DND-41 (cell line): ENCODE data around the gene C11orf52.

Experiments
- ATAC-seq: fragments of 200-7000 bp; cut with Tn5 transposase; 3 replicates; pipeline ENCODE4 v1.9.1; 2021; ENCODE audit warnings: low read depth; ENCODE audit not compliant: insufficient read depth
- DNase-seq: peaks from one replicate; pipeline ENCODE4 v3.0.0-alpha.2; 2020
- H2AFZ ChIP-seq: 2 replicates; pipeline ENCODE4 v1.6.0; 2012; ENCODE audit warnings: low read depth, low read length
- H3K27ac ChIP-seq: 2 replicates; pipeline ENCODE4 v1.5.1; 2012; ENCODE audit warnings: low read length, inconsistent platforms
- H3K27me3 ChIP-seq: fragments of 200-600 bp; sonication (generic); 2 replicates; pipeline ENCODE4 v1.6.0; 2012; ENCODE audit warnings: low read length, mild to moderate bottlenecking, inconsistent platforms; ENCODE audit not compliant: insufficient read depth, poor library complexity
- H3K36me3 ChIP-seq: 2 replicates; pipeline ENCODE4 v1.5.1; 2012; ENCODE audit warnings: low read length, inconsistent platforms; ENCODE audit not compliant: insufficient read depth
- H3K4me1 ChIP-seq: 2 replicates; pipeline ENCODE4 v1.5.1; 2012; ENCODE audit warnings: mild to moderate bottlenecking, low read length; ENCODE audit not compliant: insufficient read depth
- H3K4me2 ChIP-seq: 2 replicates; pipeline ENCODE4 v1.6.0; 2012; ENCODE audit warnings: mild to moderate bottlenecking, moderate library complexity, low read length, inconsistent platforms; ENCODE audit not compliant: insufficient read depth
- H3K4me3 ChIP-seq, 2 experiments: fragments of 200-600 bp in 1 of 2; shearing (Covaris generic) in 1 of 2; 2 replicates each; pipeline ENCODE4 v1.5.1; 2012 to 2016; ENCODE audit warnings: inconsistent platforms in 2 of 2, low read length in 2 of 2, mild to moderate bottlenecking in 2 of 2, low read depth in 1 of 2, moderate library complexity in 1 of 2
- H3K79me2 ChIP-seq: 2 replicates; pipeline ENCODE4 v1.6.0; 2012; ENCODE audit warnings: low read length, inconsistent platforms; ENCODE audit not compliant: insufficient read depth
- H3K9ac ChIP-seq: 2 replicates; pipeline ENCODE4 v1.6.0; 2012; ENCODE audit warnings: low read depth, mild to moderate bottlenecking, inconsistent platforms, low read length, moderate library complexity
- H3K9me3 ChIP-seq: 2 replicates; pipeline ENCODE4 v1.5.1; 2012; ENCODE audit warnings: low read length, moderate library complexity, mild to moderate bottlenecking, inconsistent platforms; ENCODE audit not compliant: insufficient read depth, severe bottlenecking
- H4K20me1 ChIP-seq: 2 replicates; pipeline ENCODE4 v1.6.0; 2012; ENCODE audit warnings: low read length; ENCODE audit not compliant: insufficient read depth
- CTCF ChIP-seq: IDR thresholded peaks from 2 replicates; pipeline ENCODE4 v1.5.1; 2012; ENCODE audit warnings: borderline replicate concordance, low read length, moderate library complexity, mild to moderate bottlenecking; ENCODE audit not compliant: poor library complexity, severe bottlenecking; ENCODE audit errors: extremely low read depth
- EZH2 ChIP-seq: IDR thresholded peaks from 3 replicates; pipeline ENCODE4 v1.6.1; 2012; ENCODE audit warnings: borderline replicate concordance, low read depth, mild to moderate bottlenecking, moderate library complexity, low read length, inconsistent platforms; ENCODE audit not compliant: severe bottlenecking

Gene C11orf52

GRCh38 chr11:111913997-111914396, 4.7 kb upstream of the C11orf52 start:
- Histone ChIP-seq H3K27me3 (peaks cover 4% of the 10 kb centered on the region), H3K36me3 (no peaks in the 10 kb centered on the region), H3K79me2 (no peaks in the 10 kb centered on the region), H4K20me1 (no peaks in the 10 kb centered on the region), H3K4me1 (no peaks in the 10 kb centered on the region), H2AFZ (no peak overlapping the region), H3K9me3 (no peaks in the 10 kb centered on the region), H3K4me2 (no peak overlapping the region), H3K27ac (no peak overlapping the region), H3K9ac (no peak overlapping the region), H3K4me3 (no peak overlapping the region)
- no peak for DNase-seq
- ATAC-seq, result no peak
- no peak for TF ChIP-seq EZH2
- no peak for TF ChIP-seq CTCF

GRCh38 chr11:111916768-111917167, 1.9 kb upstream of the C11orf52 start:
- Histone ChIP-seq H3K9ac (no peak overlapping the region), H3K4me1 (no peaks in the 10 kb centered on the region), H4K20me1 (no peaks in the 10 kb centered on the region), H3K79me2 (no peaks in the 10 kb centered on the region), H3K4me2 (no peak overlapping the region), H3K36me3 (no peaks in the 10 kb centered on the region), H3K4me3 (no peak overlapping the region), H3K27me3 (no peaks in the 10 kb centered on the region), H2AFZ (no peak overlapping the region), H3K9me3 (no peaks in the 10 kb centered on the region), H3K27ac (no peak overlapping the region)
- ATAC-seq, result no peak
- no peak for TF ChIP-seq EZH2
- no peak for TF ChIP-seq CTCF
- no peak for DNase-seq

- Histone ChIP-seq H3K9ac (no peak overlapping the region), H3K4me1 (no peaks in the 10 kb centered on the region), H4K20me1 (no peaks in the 10 kb centered on the region), H3K4me3 (no peak overlapping the region), H3K27me3 (no peaks in the 10 kb centered on the region), H3K27ac (no peak overlapping the region), H2AFZ (no peak overlapping the region), H3K79me2 (no peaks in the 10 kb centered on the region), H3K4me2 (no peak overlapping the region), H3K36me3 (no peaks in the 10 kb centered on the region), H3K9me3 (no peaks in the 10 kb centered on the region)
- ATAC-seq (no peak), DNase-seq (no peak)
- TF ChIP-seq CTCF, result no peak
- TF ChIP-seq EZH2, result no peak
Measured at GRCh38 chr11:111917312-111917711, 1.4 kb upstream of the C11orf52 start.

GRCh38 chr11:111917788-111918187, 925 bp upstream of the C11orf52 start:
- no peak overlapping the region for H3K27ac ChIP-seq
- H3K4me1 ChIP-seq, result no peaks in the 10 kb centered on the region

More at GRCh38 chr11:111917788-111918187, 925 bp upstream of the C11orf52 start:
- Histone ChIP-seq H3K9ac (no peak overlapping the region), H2AFZ (no peak overlapping the region), H3K27me3 (no peaks in the 10 kb centered on the region), H3K4me3 (no peak overlapping the region), H3K4me2 (no peak overlapping the region), H3K79me2 (no peaks in the 10 kb centered on the region), H3K9me3 (no peaks in the 10 kb centered on the region), H3K36me3 (no peaks in the 10 kb centered on the region), H4K20me1 (no peaks in the 10 kb centered on the region)
- TF ChIP-seq CTCF (no peak), EZH2 (no peak)
- DNase-seq, result no peak
- ATAC-seq, result no peak
